NCI-H774 (cell line): Measurements from ENCODE around the gene FAF2.

Experiments
- DNase-seq: peaks from one replicate; lab custom pipeline; 2025; lab: John Stamatoyannopoulos, UW

Gene FAF2

DNA sequence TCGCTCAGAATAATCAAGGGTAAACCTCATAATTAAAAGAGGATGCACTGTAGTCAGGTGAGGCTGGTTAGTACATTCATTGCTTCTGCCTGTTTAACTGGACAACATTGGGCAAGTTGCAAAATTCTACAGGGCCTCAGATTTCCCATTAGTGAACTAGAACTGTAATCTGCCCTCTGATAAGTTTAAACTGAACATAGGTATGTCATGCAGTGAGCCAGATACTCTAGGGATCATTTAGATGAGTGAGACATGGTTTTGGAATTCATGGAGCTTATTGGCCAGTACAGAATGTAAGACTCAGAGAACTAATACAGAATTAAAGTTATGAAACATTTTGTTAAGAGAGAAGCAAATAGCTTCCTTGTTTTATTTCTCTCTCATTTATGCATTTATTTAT, 53.1 kb downstream of the FAF2 start:
- DNase-seq: no peak

DNA sequence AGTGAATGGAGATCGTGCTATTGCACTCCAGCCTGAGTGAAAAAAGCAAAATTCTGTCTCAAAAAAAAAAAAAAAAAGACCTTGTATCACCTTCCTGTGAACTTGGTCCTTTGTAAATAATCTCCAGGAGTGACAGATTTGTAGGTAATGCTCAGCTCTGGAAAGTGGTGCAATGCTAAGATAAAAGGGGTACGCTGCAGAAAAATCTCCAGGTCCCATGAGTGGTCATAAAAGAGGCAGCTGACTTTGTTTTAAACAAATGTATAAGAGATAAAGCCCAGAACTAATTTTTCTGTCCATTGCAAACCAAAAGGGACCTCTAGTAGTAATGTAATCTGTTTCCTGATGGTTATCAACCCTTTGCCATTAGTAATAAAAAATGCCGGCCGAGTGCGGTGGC, 55.3 kb downstream of the FAF2 start:
- DNase-seq: no peak

DNA sequence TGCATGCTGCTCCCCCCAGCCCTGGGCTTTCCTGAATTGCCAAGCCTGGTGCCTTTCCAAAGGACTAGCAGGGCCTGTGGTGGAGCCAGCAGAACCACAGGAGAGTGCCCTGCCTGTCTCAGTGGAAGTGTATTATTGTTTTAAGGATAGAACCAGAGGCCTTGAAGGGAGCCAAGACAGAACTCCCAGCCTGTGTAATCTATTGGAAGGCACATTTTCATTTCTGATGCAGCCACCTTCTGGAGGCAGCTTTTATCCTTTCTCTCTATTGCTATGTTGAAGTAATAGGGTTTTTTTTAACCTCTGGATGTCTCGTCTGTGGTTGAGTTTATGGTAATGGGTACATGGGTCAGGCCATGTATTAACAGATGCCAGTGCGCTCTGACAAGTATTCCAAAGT, 59.7 kb downstream of the FAF2 start:
- no peak for DNase-seq

DNA sequence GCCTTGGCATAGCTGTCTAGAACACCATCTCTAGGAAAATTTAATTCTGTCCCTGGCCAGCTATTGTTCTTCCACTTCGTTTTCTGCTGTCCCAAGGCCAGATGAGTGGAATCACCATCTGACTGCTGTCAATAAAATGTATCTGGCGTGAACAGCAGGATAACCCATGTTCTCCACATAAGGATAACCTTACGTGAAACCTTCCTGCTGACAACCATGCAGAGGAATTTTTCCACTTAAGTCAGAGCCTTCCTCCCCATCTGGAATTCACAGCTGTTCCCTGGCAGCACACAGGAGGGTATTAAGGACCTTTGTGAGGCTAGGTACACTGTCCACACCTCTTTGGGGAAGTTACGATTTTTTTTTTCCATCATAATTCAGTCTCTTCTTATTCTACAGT, 60.4 kb downstream of the FAF2 start:
- DNase-seq: no peak

GRCh38 chr5:176513788-176514187, 65.6 kb downstream of the FAF2 start:
- no peak for DNase-seq

- DNase-seq: no peak
Measured at GRCh38 chr5:176514244-176514950, 66.2 kb downstream of the FAF2 start.

GRCh38 chr5:176515396-176515795, 67.2 kb downstream of the FAF2 start:
- no peak for DNase-seq

DNA sequence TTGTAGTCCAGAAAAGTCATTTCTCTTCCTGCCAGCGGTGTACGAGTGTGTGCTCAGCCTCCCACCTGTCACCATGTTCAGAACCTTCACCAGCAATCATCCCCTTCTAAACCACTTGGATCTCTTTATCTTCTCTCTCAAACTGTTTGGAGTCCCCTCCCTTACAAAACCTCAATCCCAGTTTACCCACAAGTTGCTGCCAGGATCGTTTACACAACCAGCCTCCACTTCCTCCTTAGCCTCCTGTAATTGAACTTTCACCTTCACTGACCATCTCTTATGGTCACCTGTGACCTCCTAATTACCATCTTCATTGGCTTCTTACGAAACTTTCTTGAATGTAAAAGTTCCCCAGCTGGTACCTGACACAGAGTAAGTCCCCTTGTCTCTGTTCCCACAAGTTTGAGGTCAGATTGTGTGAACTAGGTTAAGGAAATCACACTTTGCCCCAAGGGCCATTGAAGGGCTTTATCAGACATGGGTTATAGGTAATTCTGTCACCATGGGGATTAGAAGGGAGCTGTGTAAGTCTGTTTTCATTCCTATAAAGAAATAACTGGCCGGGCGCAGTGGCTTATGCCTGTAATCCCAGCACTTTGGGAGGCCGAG, 69.0 kb downstream of the FAF2 start:
- no peak for DNase-seq

DNA sequence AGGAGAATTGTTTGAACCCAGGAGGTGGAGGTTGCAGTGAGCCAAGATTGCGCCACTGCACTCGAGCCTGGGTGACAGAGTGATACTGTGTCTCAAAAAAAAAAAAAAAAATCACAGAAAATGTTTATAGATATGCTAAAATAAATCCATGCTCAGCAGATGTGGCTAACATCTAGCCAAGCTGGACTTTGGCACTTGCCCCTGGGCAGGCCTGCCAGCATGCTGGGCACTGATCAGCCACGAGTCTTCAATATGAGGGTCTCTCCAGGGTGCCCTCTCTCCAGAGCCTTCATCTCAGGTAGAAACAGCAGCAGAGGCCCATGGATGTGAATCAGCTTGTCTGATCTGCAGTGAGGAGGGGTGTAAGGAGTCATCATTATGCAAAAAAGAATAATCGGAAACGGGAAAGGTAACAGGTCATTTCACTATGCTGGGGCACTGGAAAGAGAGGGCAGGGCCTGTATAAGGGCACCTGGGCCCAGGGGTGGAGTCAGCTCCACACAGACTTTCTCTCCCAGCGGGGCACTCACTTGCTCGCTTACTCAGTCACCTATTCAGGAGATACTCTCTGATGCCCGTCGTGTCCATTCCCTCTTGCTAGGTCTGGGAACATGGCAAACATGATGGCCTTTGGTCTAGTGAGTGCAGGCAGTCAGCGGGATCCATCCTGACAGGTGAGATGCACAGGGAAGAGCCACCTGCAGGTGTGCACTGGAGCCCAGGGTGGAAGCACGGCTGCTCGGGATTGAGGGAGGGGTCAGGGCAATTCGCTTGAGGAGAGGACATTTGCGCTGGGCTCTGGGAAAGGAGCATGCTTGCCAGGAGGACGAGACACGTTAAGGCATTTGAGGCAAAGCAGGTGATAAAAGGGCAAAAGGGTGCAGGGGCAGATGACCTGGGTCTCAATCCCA, 71.9 kb downstream of the FAF2 start:
- no peak for DNase-seq

DNA sequence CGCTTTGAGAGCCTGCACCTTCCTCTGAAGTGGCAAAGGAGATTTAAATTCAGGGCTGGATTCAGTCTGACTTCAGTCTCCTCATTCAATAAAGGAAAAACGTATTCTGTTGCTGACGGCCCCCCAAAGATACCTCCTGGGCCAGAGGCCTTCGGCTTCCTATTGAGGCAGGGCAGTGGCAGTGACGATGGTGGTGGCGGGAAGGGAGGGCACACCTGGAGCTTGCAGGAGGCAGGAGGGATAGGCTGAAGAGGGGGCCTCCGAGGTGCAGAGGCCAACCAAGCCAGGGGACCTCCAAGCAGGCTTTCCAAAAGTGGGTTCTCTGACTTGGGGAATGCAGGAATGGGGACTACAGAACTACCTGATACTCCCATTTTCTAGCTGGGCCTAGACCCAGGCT, 73.1 kb downstream of the FAF2 start:
- DNase-seq: no peak

GRCh38 chr5:176521699-176522263, 73.6 kb downstream of the FAF2 start:
- DNase-seq: no peak

DNA sequence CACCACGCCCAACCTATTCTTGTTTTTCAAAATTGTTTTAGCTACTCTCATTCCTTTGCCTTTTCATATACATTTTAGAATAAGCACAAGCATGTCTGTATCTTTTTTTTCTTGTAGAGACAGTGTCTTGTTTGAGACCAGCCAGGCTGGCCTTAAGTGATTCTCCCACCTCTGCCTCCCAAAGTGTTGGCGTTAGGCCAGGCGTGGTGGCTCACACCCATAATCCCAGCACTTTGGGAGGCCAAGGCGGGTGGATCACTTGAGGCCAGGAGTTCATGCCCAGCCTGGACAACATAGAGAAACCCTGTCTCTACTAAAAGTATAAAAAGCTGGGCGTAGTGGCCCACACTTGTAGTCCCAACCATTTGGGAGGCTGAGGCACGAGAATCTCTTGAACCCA, 76.0 kb downstream of the FAF2 start:
- no peak for DNase-seq

- no peak for DNase-seq
Measured at GRCh38 chr5:176524987-176525386, 76.8 kb downstream of the FAF2 start.

DNA sequence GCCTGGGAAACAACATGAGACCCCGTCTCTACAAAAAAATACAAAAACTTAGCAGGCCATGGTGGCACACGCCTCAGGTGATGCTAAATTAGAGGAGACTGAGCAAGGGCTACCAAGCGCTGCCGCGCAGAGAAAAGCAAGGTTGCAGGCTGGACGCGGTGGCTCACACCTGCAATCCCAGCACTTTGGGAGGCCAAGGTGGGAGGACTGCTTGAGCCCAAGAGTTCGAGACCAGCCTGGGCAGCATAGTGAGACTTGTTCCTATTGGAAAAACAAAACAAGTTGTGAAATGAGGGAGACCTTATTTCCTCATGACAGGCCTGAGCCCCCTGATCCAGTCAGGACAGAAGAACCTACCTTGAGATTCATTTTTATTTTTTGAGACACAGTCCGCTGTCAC, 77.5 kb downstream of the FAF2 start:
- no peak for DNase-seq

DNA sequence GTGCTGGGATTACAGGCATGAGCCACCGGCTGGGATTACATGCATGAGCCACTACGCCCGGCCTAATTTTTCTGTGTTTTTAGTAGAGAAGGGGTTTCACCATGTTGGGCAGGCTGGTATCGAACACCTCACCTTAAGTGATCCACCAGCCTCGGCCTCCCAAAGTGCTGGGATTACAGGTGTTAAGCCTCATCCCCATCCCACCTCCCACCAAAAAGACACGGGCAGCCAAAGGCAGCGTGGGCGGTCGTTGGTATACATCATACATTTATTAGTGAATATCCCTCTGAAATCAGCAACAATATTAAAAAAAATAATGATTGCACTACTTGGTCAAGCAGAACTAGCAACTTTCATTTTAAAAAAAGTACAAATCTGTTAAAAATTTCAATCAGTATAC, 78.3 kb downstream of the FAF2 start:
- DNase-seq: no peak

GRCh38 chr5:176527246-176528222, 79.3 kb downstream of the FAF2 start:
- no peak for DNase-seq

DNA sequence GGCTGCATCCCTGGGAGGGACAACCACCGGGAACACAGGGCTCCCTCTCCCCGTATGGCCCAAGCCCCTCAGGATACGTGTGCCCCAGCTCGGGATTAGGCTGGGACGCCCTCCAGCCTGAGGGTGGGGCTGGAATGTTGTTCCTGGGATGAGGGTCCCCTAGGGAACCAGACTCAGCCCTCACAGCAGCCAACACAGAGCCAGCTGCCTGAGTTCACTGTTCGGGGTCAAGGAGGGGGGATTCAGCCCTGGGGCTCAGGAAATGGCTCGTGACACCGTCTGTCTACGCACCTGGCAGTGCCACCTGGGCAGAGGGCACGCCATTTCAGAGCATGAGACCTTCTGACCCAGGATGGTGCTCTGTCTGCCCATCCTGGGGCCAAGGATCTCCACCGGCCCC, 80.1 kb downstream of the FAF2 start:
- DNase-seq: no peak

DNA sequence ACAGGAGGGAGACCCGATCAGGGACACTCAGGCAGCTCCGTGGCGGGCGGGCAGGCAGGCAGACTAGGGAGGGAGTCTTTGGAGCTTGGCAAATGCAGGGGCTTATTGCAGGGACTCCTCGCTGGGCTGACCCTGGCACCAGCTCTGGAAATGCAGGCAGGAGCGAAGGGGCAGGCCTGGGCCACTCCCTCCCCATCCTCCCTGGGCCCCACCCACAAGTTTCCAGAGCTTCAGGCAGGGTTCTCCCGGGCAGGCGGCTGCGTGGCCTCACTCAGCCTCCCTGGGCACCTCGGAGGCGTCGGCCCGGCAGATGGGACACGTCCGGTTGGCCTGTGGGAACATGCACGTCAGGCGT, 80.6 kb downstream of the FAF2 start:
- no peak for DNase-seq

DNA sequence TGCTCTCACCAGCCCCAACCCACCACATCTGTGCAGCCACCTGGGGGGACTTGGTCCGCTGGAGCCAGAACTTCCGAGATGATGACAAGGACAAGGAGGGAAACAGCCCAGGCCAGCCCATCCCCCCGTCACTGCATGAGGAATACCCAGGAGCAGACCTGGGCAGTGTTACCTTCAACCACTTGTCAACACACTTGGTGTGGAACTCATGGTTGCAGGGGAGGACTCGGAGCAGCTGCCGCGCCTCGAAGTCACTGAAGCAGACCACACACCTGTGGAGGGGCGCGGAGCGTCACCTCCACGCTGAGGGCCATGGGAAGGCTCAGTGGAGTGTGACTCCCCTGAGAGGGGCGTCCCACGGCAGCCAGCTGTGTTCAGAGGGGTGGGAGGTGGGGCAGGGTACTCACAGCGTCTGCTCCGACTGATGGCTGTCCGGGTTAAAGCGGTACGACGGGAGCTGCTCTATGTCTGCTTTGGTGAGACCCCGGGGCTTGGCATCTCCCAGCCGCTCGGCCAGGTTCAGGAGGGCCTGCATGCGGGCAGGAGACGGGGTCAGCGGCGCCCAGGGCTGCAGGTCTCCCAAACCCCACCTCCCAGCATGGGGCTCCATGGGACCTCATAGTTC, 81.0 kb downstream of the FAF2 start:
- DNase-seq: no peak

DNA sequence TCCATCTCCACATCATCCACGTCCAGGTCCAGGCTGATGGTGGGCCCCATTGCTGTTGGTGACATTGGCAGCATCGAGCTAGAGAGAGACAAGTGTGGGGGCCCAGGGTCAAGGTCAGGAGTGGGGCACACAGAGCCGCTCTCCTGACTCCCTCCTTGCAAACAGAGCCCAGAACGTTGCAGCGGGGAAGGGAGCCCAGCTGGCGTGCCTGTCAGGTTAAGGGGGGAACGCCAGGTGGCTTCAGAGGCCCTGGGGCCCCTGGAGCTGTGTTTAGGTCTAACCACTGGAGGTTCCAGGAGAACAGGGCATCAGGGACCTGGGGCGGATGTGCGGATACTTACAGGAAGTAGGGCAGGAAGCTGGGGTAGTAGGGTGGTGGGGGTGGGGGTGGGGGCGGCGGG, 81.6 kb downstream of the FAF2 start:
- no peak for DNase-seq

DNA sequence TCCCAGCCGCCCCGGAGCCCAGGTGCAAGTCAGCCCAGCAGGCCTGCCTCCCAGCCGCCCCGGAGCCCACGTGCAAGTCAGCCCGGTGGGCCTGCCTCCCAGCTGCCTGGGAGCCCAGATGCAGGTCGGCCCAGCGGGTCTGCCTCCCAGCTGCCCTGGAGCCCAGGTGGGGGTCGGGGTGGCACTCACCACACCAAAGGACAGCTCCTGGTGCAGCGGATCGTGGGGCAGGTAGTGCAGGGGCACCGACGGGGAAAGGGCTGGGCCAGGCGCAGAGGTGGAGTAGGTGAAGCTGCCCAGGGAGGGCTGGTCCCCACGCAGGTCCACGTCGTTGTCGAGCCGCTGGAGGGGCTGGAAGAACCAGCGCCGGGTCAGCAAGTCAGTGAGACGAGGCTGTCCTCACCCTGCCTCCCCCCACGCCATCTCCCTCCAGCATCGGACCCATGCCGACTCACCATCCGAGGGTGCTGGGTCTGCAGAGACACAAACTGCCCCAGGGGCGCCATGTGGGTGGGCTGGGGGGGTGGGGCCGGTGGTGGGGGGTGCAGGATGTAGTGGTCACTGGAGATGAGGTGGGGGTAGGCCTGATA, 82.3 kb downstream of the FAF2 start:
- DNase-seq: no peak
